Neural cell (in vitro differentiated cells): ENCODE data around the gene PROK2. TPM values are rescaled to one million over a fixed set of nuclear protein-coding genes. Genes with fewer than 3 reads are reported as not detected.

Experiments
- H2AFZ ChIP-seq: fragments of 200-600, 300-800 bp; sonication (generic), shearing (Covaris generic); 2 replicates; pipeline ENCODE4 v1.6.0; 2014; ENCODE audit warnings: low read depth, mild to moderate bottlenecking, antibody characterized with exemption, low read length, moderate library complexity
- H3F3A ChIP-seq: fragments of 200-600 bp; shearing (Covaris generic); 2 replicates; pipeline ENCODE4 v1.6.1; 2016; ENCODE audit warnings: mild to moderate bottlenecking, moderate library complexity, mixed read lengths, antibody characterized with exemption, low read length; ENCODE audit not compliant: insufficient read depth, poor library complexity, severe bottlenecking
- H3K27ac ChIP-seq: fragments of 200-600, 300-800 bp; sonication (generic), shearing (Covaris generic); 2 replicates; pipeline ENCODE4 v1.5.1; 2014; ENCODE audit warnings: mild to moderate bottlenecking, low read length, moderate library complexity
- H3K27me3 ChIP-seq: fragments of 300-800, 200-600 bp; sonication (generic), shearing (Covaris generic); 2 replicates; pipeline ENCODE4 v1.6.0; 2014; ENCODE audit warnings: mild to moderate bottlenecking, low read depth, low read length, moderate library complexity; ENCODE audit not compliant: insufficient read depth
- H3K36me3 ChIP-seq: fragments of 300-800, 200-600 bp; sonication (generic), shearing (Covaris generic); 2 replicates; pipeline ENCODE4 v1.5.1; 2014; ENCODE audit warnings: mild to moderate bottlenecking, antibody characterized with exemption, low read length, moderate library complexity; ENCODE audit not compliant: insufficient read depth
- H3K4me2 ChIP-seq: fragments of 300-800, 200-600 bp; sonication (generic), shearing (Covaris generic); 2 replicates; pipeline ENCODE4 v1.6.0; 2014; ENCODE audit warnings: mild to moderate bottlenecking, low read length
- H3K4me3 ChIP-seq: fragments of 300-800, 200-600 bp; sonication (generic), shearing (Covaris generic); 2 replicates; pipeline ENCODE4 v1.5.1; 2014; ENCODE audit warnings: mild to moderate bottlenecking, low read length, moderate library complexity
- H3K79me2 ChIP-seq: fragments of 200-600 bp; shearing (Covaris generic); replicated peaks from 2 replicates; pipeline ENCODE4 v1.6.0; 2014; ENCODE audit warnings: mild to moderate bottlenecking, low read length, moderate library complexity; ENCODE audit not compliant: insufficient read depth
- H3K9ac ChIP-seq: fragments of 300-800, 200-600 bp; sonication (generic), shearing (Covaris generic); 2 replicates; pipeline ENCODE4 v1.6.1; 2016; ENCODE audit warnings: mild to moderate bottlenecking, low read length, mixed read lengths
- H3K9me2 ChIP-seq: fragments of 200-600 bp; shearing (Covaris generic); 2 replicates; pipeline ENCODE4 v1.6.1; 2016; ENCODE audit warnings: mild to moderate bottlenecking, low read length, mixed read lengths; ENCODE audit not compliant: insufficient read depth
- H3K9me3 ChIP-seq: fragments of 200-600, 300-800 bp; sonication (generic), shearing (Covaris generic); 2 replicates; pipeline ENCODE4 v1.6.1; 2016; ENCODE audit warnings: mild to moderate bottlenecking, mixed run types, low read length, moderate library complexity, mixed read lengths
- H4K20me1 ChIP-seq: fragments of 200-600 bp; shearing (Covaris generic); 2 replicates; pipeline ENCODE4 v1.6.1; 2016; ENCODE audit warnings: mild to moderate bottlenecking, mixed run types; ENCODE audit not compliant: insufficient read depth
- EP300 ChIP-seq: fragments of 450-650 bp; conservative IDR thresholded peaks from 2 replicates; pipeline ENCODE4 v1.6.1; 2014; ENCODE audit warnings: antibody characterized with exemption, mild to moderate bottlenecking, moderate library complexity; ENCODE audit not compliant: poor library complexity, severe bottlenecking
- EZH2 ChIP-seq: fragments of 200-600, 300-800 bp; shearing (Covaris generic), sonication (generic); IDR thresholded peaks from 2 replicates; pipeline ENCODE4 v1.6.1; 2014; ENCODE audit warnings: antibody characterized with exemption, low read length, borderline replicate concordance, mild to moderate bottlenecking; ENCODE audit not compliant: insufficient read depth, poor library complexity, severe bottlenecking
- MXI1 ChIP-seq: fragments of 450-650 bp; conservative IDR thresholded peaks from 2 replicates; pipeline ENCODE4 v1.6.1; 2014; ENCODE audit warnings: antibody characterized with exemption, mild to moderate bottlenecking; ENCODE audit not compliant: poor library complexity, severe bottlenecking
- POLR2AphosphoS5 ChIP-seq: IDR thresholded peaks from 2 replicates; pipeline ENCODE4 v1.6.1; 2012
- RAD21 ChIP-seq: fragments of 450-650 bp; conservative IDR thresholded peaks from 2 replicates; pipeline ENCODE4 v1.6.1; 2014; ENCODE audit warnings: antibody characterized with exemption, mild to moderate bottlenecking, moderate library complexity
- REST ChIP-seq: IDR thresholded peaks from 2 replicates; pipeline ENCODE4 v1.6.1; 2012; ENCODE audit warnings: borderline replicate concordance
- SMC3 ChIP-seq: fragments of 450-650 bp; conservative IDR thresholded peaks from 2 replicates; pipeline ENCODE4 v1.6.1; 2014; ENCODE audit warnings: antibody characterized with exemption, mild to moderate bottlenecking, moderate library complexity; ENCODE audit not compliant: poor library complexity
- TAF1 ChIP-seq: IDR thresholded peaks from 2 replicates; pipeline ENCODE4 v1.6.1; 2012; ENCODE audit warnings: low read depth
- polyA plus RNA-seq: library from polyadenylated mRNA; depleted of rRNA; stranded (reverse); fragments of >200 nt; gene quantifications from 2 replicates; pipeline ENCODE4 v1.2.3, GENCODE V29; 2014
- TF ChIP-seq, protein P1 (sequence below): fragments of 450-650 bp; IDR thresholded peaks from 2 replicates; pipeline ENCODE4 v1.5.1; 2014; ENCODE audit warnings: antibody characterized with exemption, mild to moderate bottlenecking, moderate library complexity; ENCODE audit not compliant: poor library complexity, severe bottlenecking

PROK2 gene
- polyA plus RNA-seq, 1 donor from 2014 or later = 0.30 TPM

DNA sequence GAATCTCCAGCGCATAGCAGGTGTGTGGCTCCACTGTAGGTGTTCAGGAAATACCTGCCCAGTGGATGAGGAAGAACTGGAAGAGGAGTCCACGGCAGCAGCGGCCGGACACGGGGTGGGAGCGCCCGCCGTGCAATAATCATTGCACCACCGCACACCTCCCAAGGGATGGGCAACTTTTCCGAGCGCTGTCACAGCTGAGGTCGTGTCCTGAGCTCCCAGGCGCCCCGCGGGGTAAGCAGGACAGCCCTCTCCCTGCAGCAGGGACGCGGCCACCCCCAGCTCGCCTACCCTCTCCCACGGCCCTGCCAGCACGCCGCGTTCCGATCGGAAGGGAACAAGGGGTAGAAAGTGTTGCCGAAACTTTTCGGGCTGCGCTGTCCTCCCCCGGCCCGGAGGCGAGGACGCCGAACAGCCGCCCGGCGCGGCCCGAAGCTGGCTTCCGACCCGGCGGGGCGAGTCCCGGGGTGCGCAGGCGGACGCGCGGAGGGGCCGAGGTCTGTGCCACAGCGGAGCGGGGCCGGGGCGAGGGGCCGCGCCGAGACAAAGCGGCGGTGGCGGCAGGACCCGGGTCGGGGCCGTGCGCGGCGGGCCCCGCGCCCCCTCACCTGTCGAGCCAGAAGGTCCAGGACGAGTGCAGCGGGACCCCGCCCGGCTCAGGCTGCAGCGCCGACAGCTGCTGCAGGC is 60.2 kb downstream of the PROK2 start:
- peak overlapping the region; percentile 69 for H3K9ac ChIP-seq
- peak overlapping the region; percentile 89 for H3K4me3 ChIP-seq
- H3K79me2 ChIP-seq = peaks cover 7% of the 10 kb centered on the region
- no peaks in the 10 kb centered on the region for H4K20me1 ChIP-seq
- peak overlapping the region; percentile 84 for H3K4me2 ChIP-seq
- peaks cover 4% of the 10 kb centered on the region for H3K27me3 ChIP-seq
- H3K9me2 ChIP-seq = no peaks in the 10 kb centered on the region
- H3K9me3 ChIP-seq = no peaks in the 10 kb centered on the region
- peak overlapping the region; percentile 54 for H2AFZ ChIP-seq
- H3K36me3 ChIP-seq = no peaks in the 10 kb centered on the region
- TF ChIP-seq POLR2AphosphoS5 (peak; percentile 3), EZH2 (no peak), MXI1 (peak; percentile 32), SMC3 (peak; percentile 21), EP300 (no peak), TAF1 (no peak), REST (no peak), RAD21 (no peak)
- TF ChIP-seq, protein P1, sequence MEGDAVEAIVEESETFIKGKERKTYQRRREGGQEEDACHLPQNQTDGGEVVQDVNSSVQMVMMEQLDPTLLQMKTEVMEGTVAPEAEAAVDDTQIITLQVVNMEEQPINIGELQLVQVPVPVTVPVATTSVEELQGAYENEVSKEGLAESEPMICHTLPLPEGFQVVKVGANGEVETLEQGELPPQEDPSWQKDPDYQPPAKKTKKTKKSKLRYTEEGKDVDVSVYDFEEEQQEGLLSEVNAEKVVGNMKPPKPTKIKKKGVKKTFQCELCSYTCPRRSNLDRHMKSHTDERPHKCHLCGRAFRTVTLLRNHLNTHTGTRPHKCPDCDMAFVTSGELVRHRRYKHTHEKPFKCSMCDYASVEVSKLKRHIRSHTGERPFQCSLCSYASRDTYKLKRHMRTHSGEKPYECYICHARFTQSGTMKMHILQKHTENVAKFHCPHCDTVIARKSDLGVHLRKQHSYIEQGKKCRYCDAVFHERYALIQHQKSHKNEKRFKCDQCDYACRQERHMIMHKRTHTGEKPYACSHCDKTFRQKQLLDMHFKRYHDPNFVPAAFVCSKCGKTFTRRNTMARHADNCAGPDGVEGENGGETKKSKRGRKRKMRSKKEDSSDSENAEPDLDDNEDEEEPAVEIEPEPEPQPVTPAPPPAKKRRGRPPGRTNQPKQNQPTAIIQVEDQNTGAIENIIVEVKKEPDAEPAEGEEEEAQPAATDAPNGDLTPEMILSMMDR = peak; percentile 12
- no peaks in the 10 kb centered on the region for H3F3A ChIP-seq
- no peak overlapping the region for H3K27ac ChIP-seq

GRCh38 chr3:71724171-71724453 is 60.8 kb downstream of the PROK2 start:
- no peaks in the 10 kb centered on the region for H3F3A ChIP-seq
- TF ChIP-seq EZH2 = no peak
- no peak for TF ChIP-seq TAF1
- TF ChIP-seq, protein P1 = no peak
- no peak for TF ChIP-seq REST
- no peak for TF ChIP-seq POLR2AphosphoS5
- no peak for TF ChIP-seq MXI1
- no peak for TF ChIP-seq SMC3
- H3K9ac ChIP-seq = peak overlapping the region; percentile 69
- H3K4me2 ChIP-seq = peak overlapping the region; percentile 84
- no peaks in the 10 kb centered on the region for H3K36me3 ChIP-seq
- peaks cover 7% of the 10 kb centered on the region for H3K79me2 ChIP-seq
- H3K4me3 ChIP-seq = peak overlapping the region; percentile 89
- no peak overlapping the region for H2AFZ ChIP-seq
- H4K20me1 ChIP-seq = no peaks in the 10 kb centered on the region
- peaks cover 4% of the 10 kb centered on the region for H3K27me3 ChIP-seq
- no peaks in the 10 kb centered on the region for H3K9me2 ChIP-seq
- H3K27ac ChIP-seq = no peak overlapping the region
- H3K9me3 ChIP-seq = no peaks in the 10 kb centered on the region
